Endodermal cell (in vitro differentiated cells): Measurements from ENCODE around the gene ME3. TPM values are rescaled to one million over a fixed set of nuclear protein-coding genes. Genes with fewer than 3 reads are reported as not detected.

Source experiments
- DNase-seq: peaks from one replicate; pipeline ENCODE4 v3.0.0-alpha.2; 2017
- H3K27ac ChIP-seq: 2 replicates; pipeline ENCODE4 v1.5.1; 2013; ENCODE audit warnings: mild to moderate bottlenecking, low read depth, low read length, moderate library complexity
- H3K27me3 ChIP-seq: 2 replicates; pipeline ENCODE4 v1.6.1; 2013; ENCODE audit warnings: mild to moderate bottlenecking, low read length, moderate library complexity; ENCODE audit not compliant: insufficient read depth, control insufficient read depth, poor library complexity, severe bottlenecking
- H3K36me3 ChIP-seq: 2 replicates; pipeline ENCODE4 v1.7.0; 2013; ENCODE audit warnings: mild to moderate bottlenecking, low read length, moderate library complexity; ENCODE audit not compliant: control insufficient read depth, insufficient read depth
- H3K4me1 ChIP-seq: one replicate; pipeline ENCODE4 v1.7.0; 2013; ENCODE audit warnings: low read length; ENCODE audit not compliant: control insufficient read depth, insufficient read depth
- H3K4me3 ChIP-seq: 2 replicates; pipeline ENCODE4 v1.5.1; 2013; ENCODE audit warnings: mild to moderate bottlenecking, low read length, moderate library complexity
- H3K9ac ChIP-seq: 2 replicates; pipeline ENCODE4 v1.6.1; 2013; ENCODE audit warnings: mild to moderate bottlenecking, low read length, moderate library complexity; ENCODE audit not compliant: poor library complexity, severe bottlenecking; ENCODE audit errors: extremely low read depth
- H3K9me3 ChIP-seq: 2 replicates; pipeline ENCODE4 v1.6.1; 2013; ENCODE audit warnings: mild to moderate bottlenecking, low read length, moderate library complexity; ENCODE audit not compliant: control insufficient read depth
- H3K27ac Mint-ChIP-seq: 2 replicates; pipeline ENCODE4 v1.8.0; 2020; ENCODE audit warnings: mixed read lengths
- H3K27me3 Mint-ChIP-seq: 2 replicates; pipeline ENCODE4 v1.8.0; 2021; ENCODE audit warnings: mild to moderate bottlenecking, mixed read lengths; ENCODE audit not compliant: insufficient read depth
- H3K36me3 Mint-ChIP-seq: 2 replicates; pipeline ENCODE4 v1.8.0; 2020; ENCODE audit warnings: low read depth, mixed read lengths
- H3K4me1 Mint-ChIP-seq: 2 replicates; pipeline ENCODE4 v1.8.0; 2020; ENCODE audit warnings: mixed read lengths
- H3K4me3 Mint-ChIP-seq: 2 replicates; pipeline ENCODE4 v1.8.0; 2020; ENCODE audit warnings: mild to moderate bottlenecking, moderate library complexity, mixed read lengths
- H3K9me3 Mint-ChIP-seq: 2 replicates; pipeline ENCODE4 v1.8.0; 2020; ENCODE audit warnings: mild to moderate bottlenecking, mixed read lengths
- CTCF ChIP-seq: fragments of 200-600 bp; sonication (generic); conservative IDR thresholded peaks from 2 replicates; pipeline ENCODE4 v1.5.0; 2021; ENCODE audit warnings: antibody characterized with exemption, mild to moderate bottlenecking
- WGBS, 2 experiments: methylation state at CpG; one replicate each; pipeline versions ENCODE4 v1.1.5 to v1.1.7; 2013; ENCODE audit warnings: missing lambda C conversion rate in 2 of 2, mixed read lengths in 1 of 2; ENCODE audit not compliant: insufficient coverage in 1 of 2, insufficient read length in 1 of 2; 5-methylcytosine and 5-hydroxymethylcytosine counted together
- total RNA-seq, 2 donors: library from RNA; stranded (reverse); fragmentation: NEBNext Ultra II Directional in 1 of 2; extraction: Animal tissue kit (Norgen Biotek cat#: 25700) in 1 of 2; gene quantifications; 2 replicates in 1 of 2; 3 replicates in 1 of 2; pipeline ENCODE4 v1.2.1, GENCODE V29; 2021

The ME3 gene
- total RNA-seq, 2 donors from 2014 or later, result 1.2 to 1.3 TPM

- no peaks in the 10 kb centered on the region for H3K27me3 Mint-ChIP-seq
- TF ChIP-seq CTCF, result no peak
- H3K27me3 ChIP-seq, result no peaks in the 10 kb centered on the region
- peaks cover 5% of the 10 kb centered on the region for H3K4me1 Mint-ChIP-seq
- no peak overlapping the region for H3K9ac ChIP-seq
- peaks cover 74% of the 10 kb centered on the region for H3K36me3 ChIP-seq
- no peak overlapping the region for H3K27ac ChIP-seq
- 92 to 96% methylated on average over 2 to 8 of the region's 8 CpGs for WGBS, 2 experiments
- no peak overlapping the region for H3K27ac Mint-ChIP-seq
- H3K9me3 Mint-ChIP-seq, result no peaks in the 10 kb centered on the region
- no peaks in the 10 kb centered on the region for H3K4me1 ChIP-seq
- H3K36me3 Mint-ChIP-seq, result peaks cover 45% of the 10 kb centered on the region
- H3K4me3 Mint-ChIP-seq, result no peak overlapping the region
- no peaks in the 10 kb centered on the region for H3K9me3 ChIP-seq
- no peak overlapping the region for H3K4me3 ChIP-seq
- no peak for DNase-seq
These were observed 226.1 kb downstream of the ME3 start for GRCh38 chr11:86446163-86446923.

GRCh38 chr11:86444981-86445380 is 227.4 kb downstream of the ME3 start:
- H3K27me3 ChIP-seq, result no peaks in the 10 kb centered on the region
- no peak for DNase-seq
- Mint-ChIP-seq H3K27me3 (no peaks in the 10 kb centered on the region), H3K4me1 (peaks cover 1% of the 10 kb centered on the region), H3K9me3 (no peaks in the 10 kb centered on the region), H3K36me3 (peaks cover 39% of the 10 kb centered on the region), H3K4me3 (no peak overlapping the region), H3K27ac (no peak overlapping the region)
- no peaks in the 10 kb centered on the region for H3K9me3 ChIP-seq
- H3K36me3 ChIP-seq, result peaks cover 68% of the 10 kb centered on the region
- no peak overlapping the region for H3K4me3 ChIP-seq
- H3K27ac ChIP-seq, result no peak overlapping the region
- no peaks in the 10 kb centered on the region for H3K4me1 ChIP-seq
- no peak for TF ChIP-seq CTCF
- WGBS, 2 experiments, result 80 to 97% methylated on average over 1 of the region's 1 CpG
- no peak overlapping the region for H3K9ac ChIP-seq

- no peak for DNase-seq
- Mint-ChIP-seq H3K4me1 (peaks cover 6% of the 10 kb centered on the region), H3K9me3 (no peaks in the 10 kb centered on the region), H3K36me3 (peaks cover 39% of the 10 kb centered on the region), H3K4me3 (no peak overlapping the region), H3K27me3 (no peaks in the 10 kb centered on the region), H3K27ac (no peak overlapping the region)
- H3K36me3 ChIP-seq, result peaks cover 75% of the 10 kb centered on the region
- H3K27me3 ChIP-seq, result no peaks in the 10 kb centered on the region
- no peak overlapping the region for H3K9ac ChIP-seq
- no peaks in the 10 kb centered on the region for H3K4me1 ChIP-seq
- 0% methylated on average over 1 of the region's 1 CpG for WGBS, 2 experiments
- H3K27ac ChIP-seq, result no peak overlapping the region
- TF ChIP-seq CTCF, result no peak
- no peak overlapping the region for H3K4me3 ChIP-seq
- no peaks in the 10 kb centered on the region for H3K9me3 ChIP-seq
These were observed 229.0 kb downstream of the ME3 start for GRCh38 chr11:86443415-86443814.
